Keratinocyte (primary cell): ENCODE measurements around the gene SPRR3. TPM values are rescaled to one million over a fixed set of nuclear protein-coding genes. Genes with fewer than 3 reads are reported as not detected.

ENCODE experiments used
- DNase-seq: peaks from one replicate; pipeline ENCODE4 v3.0.0-alpha.2; 2011; ENCODE audit warnings: low read depth, missing footprints, low spot score
- FAIRE-seq: peaks from 2 replicates; lab custom pipeline; 2011; peaks lifted over from hg19 to GRCh38; lab: Jason Lieb, UNC
- H2AFZ ChIP-seq: 2 replicates; pipeline ENCODE4 v1.6.0; 2012; ENCODE audit warnings: low read length, control low read depth, inconsistent platforms; ENCODE audit not compliant: control insufficient read depth
- H3K27ac ChIP-seq: 2 replicates; pipeline ENCODE4 v1.5.1; 2011; ENCODE audit warnings: low read length; ENCODE audit not compliant: control insufficient read depth, insufficient read depth
- H3K27me3 ChIP-seq: 3 replicates; pipeline ENCODE4 v1.6.0; 2011; ENCODE audit warnings: low read length; ENCODE audit not compliant: control insufficient read depth, insufficient read depth; ENCODE audit errors: extremely low read depth
- H3K36me3 ChIP-seq, 2 experiments: 2 replicates in 1 of 2; 3 replicates in 1 of 2; pipeline ENCODE4 v1.5.1; 2011; ENCODE audit warnings: low read length in 2 of 2, mild to moderate bottlenecking in 1 of 2; ENCODE audit not compliant: control insufficient read depth in 2 of 2, insufficient read depth in 2 of 2; ENCODE audit errors: extremely low read depth in 1 of 2
- H3K4me1 ChIP-seq: 3 replicates; pipeline ENCODE4 v1.5.1; 2011; ENCODE audit warnings: low read length; ENCODE audit not compliant: control insufficient read depth, insufficient read depth; ENCODE audit errors: extremely low read depth
- H3K4me2 ChIP-seq: 3 replicates; pipeline ENCODE4 v1.6.0; 2011; ENCODE audit warnings: low read depth, low read length; ENCODE audit not compliant: control insufficient read depth, insufficient read depth; ENCODE audit errors: extremely low read depth
- H3K4me3 ChIP-seq, 3 experiments: fragments of 200-600 bp in 1 of 3; sonication (generic) in 1 of 3; 2 replicates in 2 of 3; 3 replicates in 1 of 3; pipeline ENCODE4 v1.5.1; 2011 to 2016; ENCODE audit warnings: low read length in 3 of 3, mild to moderate bottlenecking in 3 of 3, control low read depth in 2 of 3, inconsistent platforms in 1 of 3, low read depth in 1 of 3, mixed read lengths in 1 of 3, mixed run types in 1 of 3, moderate library complexity in 1 of 3; ENCODE audit not compliant: control insufficient read depth in 2 of 3, insufficient read depth in 2 of 3; ENCODE audit errors: extremely low read depth in 1 of 3
- H3K79me2 ChIP-seq: 2 replicates; pipeline ENCODE4 v1.6.0; 2012; ENCODE audit warnings: low read length; ENCODE audit not compliant: control insufficient read depth, insufficient read depth
- H3K9ac ChIP-seq: 3 replicates; pipeline ENCODE4 v1.6.0; 2011; ENCODE audit warnings: low read length; ENCODE audit not compliant: control insufficient read depth, insufficient read depth; ENCODE audit errors: extremely low read depth
- H3K9me1 ChIP-seq: 3 replicates; pipeline ENCODE4 v1.6.0; 2011; ENCODE audit warnings: low read length; ENCODE audit not compliant: control insufficient read depth, insufficient read depth; ENCODE audit errors: extremely low read depth
- H3K9me3 ChIP-seq: 2 replicates; pipeline ENCODE4 v1.5.1; 2012; ENCODE audit warnings: low read depth, low read length; ENCODE audit not compliant: control insufficient read depth
- H4K20me1 ChIP-seq: 3 replicates; pipeline ENCODE4 v1.6.0; 2011; ENCODE audit warnings: low read length; ENCODE audit not compliant: control insufficient read depth, insufficient read depth; ENCODE audit errors: extremely low read depth
- CTCF ChIP-seq, 3 experiments: IDR thresholded peaks in 1 of 3; conservative IDR thresholded peaks in 1 of 3; optimal IDR thresholded peaks in 1 of 3; 2 replicates in 2 of 3; 3 replicates in 1 of 3; pipeline versions ENCODE3 to v1.5.1; 2011; ENCODE audit warnings: low read length in 3 of 3, mild to moderate bottlenecking in 3 of 3, moderate library complexity in 2 of 3, control low read depth in 1 of 3, inconsistent platforms in 1 of 3; ENCODE audit not compliant: insufficient read depth in 2 of 3; ENCODE audit errors: extremely low read depth in 1 of 3
- EZH2 ChIP-seq: IDR thresholded peaks from one replicate; pipeline ENCODE4 v1.6.1; 2012; ENCODE audit warnings: inconsistent platforms, mild to moderate bottlenecking, low read length, moderate library complexity
- dilution Hi-C: fragments of 300-500 bp; cut with MboI; formaldehyde crosslinking; loops from one replicate; pipeline ENCODE4 v1.7.0; 2020; ENCODE audit warnings: low sequenced_read_pairs; ENCODE audit not compliant: extremely low pct_ligation_motif_present
- polyA plus RNA-seq, 5 experiments: library from polyadenylated mRNA; depleted of rRNA in 3 of 5; stranded (reverse) in 3 of 5; stranded (forward) in 1 of 5; unstranded in 1 of 5; fragments of >200 nt; gene quantifications; 1 replicate in 1 of 5; 2 replicates in 3 of 5; 3 replicates in 1 of 5; pipeline versions ENCODE4 v1.2.1 to v1.2.3, GENCODE V29; 2011 to 2012; ENCODE audit warnings: missing spikeins in 2 of 5, low read depth in 1 of 5, low replicate concordance in 1 of 5

The SPRR3 gene
- polyA plus RNA-seq, 1 donor (not counting 4 experiments of a cell fraction or from before 2014, with no cell fraction given), result 2.9 TPM

GRCh38 chr1:152960452-152961044, 41.0 kb upstream of the SPRR3 start:
- no peaks in the 10 kb centered on the region for H3K4me1 ChIP-seq
- TF ChIP-seq CTCF (optimal IDR thresholded peaks at IDR 0.05 in 1 of 3, IDR thresholded peaks at IDR 0.05 in 1 of 3, conservative IDR thresholded peaks at IDR 0.05 in 1 of 3; ENCODE audit: extremely low read depth in 1 of 3, insufficient read depth in 2 of 3, low read length in 3 of 3) (peak in 2 of 3 experiments; percentile 22 to 25), EZH2 (no peak)
- no peak overlapping the region for H3K27ac ChIP-seq
- FAIRE-seq, result no peak
- H3K27me3 ChIP-seq, result no peaks in the 10 kb centered on the region
- no peak overlapping the region for H2AFZ ChIP-seq
- dilution Hi-C loops, result no loop called here
- no peak for DNase-seq
- no peak overlapping the region for H3K9ac ChIP-seq
- H3K9me1 ChIP-seq, result no peaks in the 10 kb centered on the region
- H3K9me3 ChIP-seq, result no peaks in the 10 kb centered on the region
- H3K4me3 ChIP-seq, result no peak overlapping the region
- H4K20me1 ChIP-seq, result no peaks in the 10 kb centered on the region
- H3K79me2 ChIP-seq, result no peaks in the 10 kb centered on the region
- no peaks in the 10 kb centered on the region for H3K36me3 ChIP-seq
- no peak overlapping the region for H3K4me2 ChIP-seq

GRCh38 chr1:152961226-152961891, 40.2 kb upstream of the SPRR3 start:
- Histone ChIP-seq H4K20me1 (no peaks in the 10 kb centered on the region), H3K4me1 (no peaks in the 10 kb centered on the region), H3K9me1 (no peaks in the 10 kb centered on the region), H3K27ac (no peak overlapping the region), H3K4me3 (no peak overlapping the region), H3K9ac (no peak overlapping the region), H3K36me3 (no peaks in the 10 kb centered on the region), H3K9me3 (no peaks in the 10 kb centered on the region), H3K79me2 (no peaks in the 10 kb centered on the region), H3K27me3 (no peaks in the 10 kb centered on the region), H2AFZ (no peak overlapping the region), H3K4me2 (no peak overlapping the region)
- FAIRE-seq (no peak), DNase-seq (no peak)
- TF ChIP-seq EZH2, result no peak
- no peak for TF ChIP-seq CTCF (optimal IDR thresholded peaks at IDR 0.05 in 1 of 3, IDR thresholded peaks at IDR 0.05 in 1 of 3, conservative IDR thresholded peaks at IDR 0.05 in 1 of 3; ENCODE audit: extremely low read depth in 1 of 3, insufficient read depth in 2 of 3, low read length in 3 of 3)
- dilution Hi-C loops, result no loop called here
